HG02938 (cell line): ENCODE measurements around the gene BTNL2.
"Not testable (repeated sequence)": the region's sequence is repeated elsewhere in the genome, so short reads cannot be mapped to it uniquely, and the experiment has no call there.

Experiments
- ATAC-seq: cut with Tn5 transposase; IDR thresholded peaks from one replicate; pipeline ENCODE4 v1.9.1; 2021; ENCODE audit warnings: mild to moderate bottlenecking, moderate library complexity; ENCODE audit not compliant: unreplicated experiment

Gene BTNL2

GRCh38 chr6:32371229-32371628, 35.8 kb downstream of the BTNL2 start:
- ATAC-seq: no peak

GRCh38 chr6:32370505-32370904, 36.5 kb downstream of the BTNL2 start:
- no peak for ATAC-seq

DNA sequence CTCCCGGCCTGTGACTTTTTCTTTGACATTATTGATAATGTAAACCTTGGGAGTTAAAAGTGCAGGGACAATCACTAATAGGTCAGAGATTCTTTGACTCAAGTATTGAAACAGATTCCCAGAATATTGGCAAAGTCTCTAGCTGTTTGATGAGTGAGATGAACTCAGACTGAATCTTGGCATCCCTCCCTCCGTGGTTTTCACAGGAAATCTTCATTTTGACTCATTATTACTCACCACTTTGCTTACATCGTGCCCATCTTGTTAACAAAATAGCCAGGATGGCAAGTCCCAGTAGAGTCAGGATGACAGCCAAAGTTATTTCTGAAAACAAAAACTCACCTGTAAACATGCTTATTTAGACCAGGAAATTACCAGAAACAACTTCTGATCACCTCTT, 37.3 kb downstream of the BTNL2 start:
- ATAC-seq: no peak

- ATAC-seq: no peak
These were observed 39.3 kb downstream of the BTNL2 start for GRCh38 chr6:32367644-32368043.

GRCh38 chr6:32359225-32359624, 47.8 kb downstream of the BTNL2 start:
- ATAC-seq: not testable (repeated sequence)

DNA sequence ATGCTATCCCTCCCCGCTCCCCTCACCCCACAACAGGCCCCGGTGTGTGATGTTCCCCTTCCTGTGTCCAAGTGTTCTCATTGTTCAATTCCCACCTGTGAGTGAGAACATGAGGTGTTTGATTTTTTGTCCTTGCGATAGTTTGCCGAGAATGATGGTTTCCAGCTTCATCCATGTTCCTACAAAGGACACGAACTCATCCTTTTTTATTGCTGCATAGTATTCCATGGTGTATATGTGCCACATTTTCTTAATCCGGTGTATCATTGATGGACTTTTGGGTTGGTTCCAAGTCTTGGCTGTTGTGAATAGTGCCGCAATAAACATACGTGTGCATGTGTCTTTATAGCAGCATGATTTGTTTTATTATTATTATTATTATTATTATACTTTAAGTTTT, 48.4 kb downstream of the BTNL2 start:
- ATAC-seq: not testable (repeated sequence)

DNA sequence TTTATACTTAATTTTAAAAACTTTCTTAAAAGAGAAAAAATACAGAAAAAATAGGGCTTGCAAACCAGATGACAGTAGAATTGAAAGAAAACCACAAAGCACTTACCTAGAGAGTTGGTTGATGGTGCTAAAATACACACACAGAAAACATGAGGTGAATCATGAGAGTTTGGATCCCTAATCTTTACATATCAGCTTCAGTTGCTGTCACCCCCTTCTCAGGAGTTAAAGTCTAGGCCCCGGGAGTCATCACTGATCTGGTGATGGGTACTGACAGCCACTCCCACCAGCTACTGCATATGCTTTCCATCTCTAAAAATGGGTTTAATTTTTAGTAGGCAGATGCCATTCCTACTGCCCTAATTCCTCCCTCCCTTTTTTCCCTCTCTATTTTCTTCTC, 52.0 kb downstream of the BTNL2 start:
- no peak for ATAC-seq

DNA sequence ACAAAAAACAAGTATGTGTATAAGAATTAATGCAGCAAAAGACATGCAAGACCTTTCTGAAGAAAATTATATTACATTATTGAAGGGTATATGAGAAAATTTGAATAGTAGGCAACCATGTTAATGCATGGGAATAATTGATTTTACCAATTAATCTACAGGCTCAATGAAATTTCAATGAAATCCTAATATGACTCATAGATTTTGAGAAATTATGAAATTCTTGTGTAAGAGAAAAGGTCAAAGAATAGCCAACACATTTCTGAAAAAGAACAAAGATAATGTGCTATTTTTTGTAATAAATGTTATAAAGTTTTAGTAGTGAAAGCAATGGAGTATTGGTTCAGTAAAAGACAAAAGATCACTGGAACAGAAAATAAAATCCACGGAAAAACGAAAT, 53.6 kb downstream of the BTNL2 start:
- ATAC-seq: no peak
